ENCODE measurements around the gene ARL5C. TPM values are rescaled to one million over a fixed set of nuclear protein-coding genes. Genes with fewer than 3 reads are reported as not detected.

The ARL5C gene
- total and polyA plus RNA-seq, 12 donors: not detected

DNA sequence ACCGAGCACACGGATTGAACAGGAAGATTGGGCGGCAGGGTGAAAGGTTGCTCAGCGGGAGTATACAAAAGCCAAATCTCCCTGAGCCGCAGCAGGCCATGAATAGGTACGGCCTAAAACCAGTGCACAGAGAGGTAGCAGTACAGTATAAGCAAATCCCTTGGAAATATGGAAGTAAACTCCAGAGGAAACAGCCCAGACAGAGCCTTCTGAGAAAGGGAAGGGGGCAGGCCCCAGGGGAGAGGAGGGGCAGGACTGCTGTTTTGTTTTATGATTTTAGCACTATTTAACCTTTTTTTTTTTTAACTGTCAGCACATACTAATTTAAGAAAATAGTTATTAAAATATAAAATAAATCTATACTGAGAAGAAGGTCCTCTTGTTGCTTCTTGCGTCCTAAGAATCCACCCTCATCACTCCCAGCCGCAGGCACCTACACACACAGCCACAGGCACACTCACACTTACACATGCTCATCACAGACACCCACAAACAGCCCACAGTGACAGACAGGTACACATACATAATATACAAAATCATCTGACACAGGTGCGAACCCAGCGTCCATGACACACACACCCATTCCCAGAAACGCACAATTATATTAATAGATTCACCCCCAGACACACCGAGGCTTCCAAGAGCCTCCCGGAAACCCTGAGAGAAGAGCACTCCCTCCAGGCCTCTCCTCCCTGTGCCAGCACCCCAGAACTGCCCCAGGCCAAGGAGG, 27.4 kb downstream of the ARL5C start:
- Histone ChIP-seq H3K9me3 (no peaks in the 10 kb centered on the region), H3K4me3 (no peak overlapping the region), H3K27me3 (no peaks in the 10 kb centered on the region), H3K4me1 (peaks cover 0 to 49% (median 7%) of the 10 kb centered on the region in 9 donors), H3K36me3 (peaks cover 0 to 5% (median 0%) of the 10 kb centered on the region in 9 donors), H3K27ac (peak overlapping the region in 6 of 10 donors; percentile 10 to 71 (median 42))
- DNase-seq: no peak
- ATAC-seq: peak in 2 of 8 donors; percentile 43 to 66
- 80 to 81% methylated on average over 13 of the region's 13 CpGs for WGBS, 2 donors
- intact Hi-C loops (cut with DNase I): loop anchor here in 3 of 10 donors (5.0 to 10.0 kb wide), 2 partner anchors 54 to 61 kb away; no protein-coding TSS in a partner anchor
- no peak for TF ChIP-seq CTCF (IDR thresholded peaks at IDR 0.05)

- WGBS, 2 donors: 71 to 74% methylated on average over 6 of the region's 6 CpGs
- H3K4me3 ChIP-seq: no peak overlapping the region
- peaks cover 0 to 40% (median 10%) of the 10 kb centered on the region in 9 donors for H3K4me1 ChIP-seq
- peaks cover 0 to 5% (median 0%) of the 10 kb centered on the region in 9 donors for H3K36me3 ChIP-seq
- H3K27me3 ChIP-seq: no peaks in the 10 kb centered on the region
- H3K9me3 ChIP-seq: no peaks in the 10 kb centered on the region
- ATAC-seq (no peak), DNase-seq (no peak)
- no peak for TF ChIP-seq CTCF (IDR thresholded peaks at IDR 0.05)
- intact Hi-C loops (cut with DNase I): loop anchor here in 3 of 10 donors (5.0 to 10.0 kb wide), 2 partner anchors 50 to 58 kb away; no protein-coding TSS in a partner anchor
- peak overlapping the region in 3 of 10 donors; percentile 1 to 28 (median 15) for H3K27ac ChIP-seq
Measured at GRCh38 chr17:39134878-39135277, 31.1 kb downstream of the ARL5C start.

DNA sequence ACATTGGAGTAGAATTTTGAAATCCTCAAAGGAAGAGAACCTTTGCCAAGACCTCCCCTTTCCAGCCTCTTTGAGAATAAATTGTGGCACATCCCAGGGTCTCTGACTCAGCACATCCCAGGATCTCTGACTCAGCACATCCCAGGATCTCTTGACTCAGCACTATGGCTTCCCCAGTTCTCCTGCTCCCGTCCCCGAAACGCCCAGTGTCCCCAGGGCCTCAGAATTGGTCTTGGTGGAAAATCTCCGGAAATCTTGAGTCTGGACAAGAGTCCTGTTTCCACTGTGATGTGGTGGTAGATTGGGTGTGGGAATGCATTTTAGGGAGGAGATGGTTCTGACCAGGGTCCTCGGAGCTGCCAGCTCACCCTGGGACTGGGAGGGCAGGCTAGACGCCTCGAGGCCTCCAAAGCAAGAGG, 33.8 kb downstream of the ARL5C start:
- H3K36me3 ChIP-seq: no peaks in the 10 kb centered on the region
- peak overlapping the region in 7 of 10 donors; percentile 6 to 68 (median 40) for H3K27ac ChIP-seq
- H3K4me1 ChIP-seq: peaks cover 0 to 26% (median 10%) of the 10 kb centered on the region in 9 donors
- 73 to 78% methylated on average over 7 of the region's 7 CpGs for WGBS, 2 donors
- TF ChIP-seq CTCF (IDR thresholded peaks at IDR 0.05): no peak
- H3K9me3 ChIP-seq: no peaks in the 10 kb centered on the region
- H3K27me3 ChIP-seq: no peaks in the 10 kb centered on the region
- peak; percentile 34 to 44 for DNase-seq
- H3K4me3 ChIP-seq: no peak overlapping the region
- intact Hi-C loops (cut with DNase I): loop anchor here in 2 of 10 donors (10.0 kb wide), 1 partner anchor 47 kb away; no protein-coding TSS in a partner anchor
- peak; percentile 56 to 86 (median 77) for ATAC-seq

DNA sequence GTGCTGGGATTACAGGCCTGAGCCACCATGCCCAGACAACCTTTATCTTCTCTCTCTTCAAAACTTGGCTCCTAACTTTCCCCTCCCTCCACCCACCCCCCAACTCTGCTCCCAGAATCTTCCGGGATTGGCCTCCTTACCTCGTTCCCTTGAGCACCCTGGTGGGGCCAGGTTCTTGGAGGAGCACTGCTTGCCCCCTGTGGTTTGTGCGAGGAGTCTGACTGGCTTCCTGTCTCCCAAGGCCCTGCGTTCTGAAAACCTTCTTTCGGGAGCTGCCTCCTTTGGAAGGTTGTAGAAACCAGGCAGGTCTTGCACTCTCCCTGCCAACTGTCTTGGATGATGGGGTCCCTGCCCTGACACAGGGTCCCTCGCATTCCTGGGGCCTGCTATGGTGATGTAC, 34.3 kb downstream of the ARL5C start:
- H3K36me3 ChIP-seq: no peaks in the 10 kb centered on the region
- no peak overlapping the region for H3K4me3 ChIP-seq
- peak overlapping the region in 7 of 10 donors; percentile 7 to 68 (median 28) for H3K27ac ChIP-seq
- H3K4me1 ChIP-seq: peaks cover 0 to 25% (median 10%) of the 10 kb centered on the region in 9 donors
- intact Hi-C loops (cut with DNase I): loop anchor here in 2 of 10 donors (10.0 kb wide), 1 partner anchor 47 kb away; no protein-coding TSS in a partner anchor
- no peak for TF ChIP-seq CTCF (IDR thresholded peaks at IDR 0.05)
- WGBS, 2 donors: 66 to 71% methylated on average over 6 of the region's 6 CpGs
- no peak for DNase-seq
- no peaks in the 10 kb centered on the region for H3K9me3 ChIP-seq
- ATAC-seq: peak in 5 of 8 donors; percentile 11 to 43 (median 18)
- no peaks in the 10 kb centered on the region for H3K27me3 ChIP-seq
